AG08396 (cell line): ENCODE results near the gene NME4.
"Not testable (repeated sequence)": the region's sequence is repeated elsewhere in the genome, so short reads cannot be mapped to it uniquely, and the experiment has no call there.

Source experiments
- DNase-seq: peaks from one replicate; pipeline ENCODE4 v3.0.0; 2012; ENCODE audit warnings: low spot score, mixed read lengths

Gene NME4

DNA sequence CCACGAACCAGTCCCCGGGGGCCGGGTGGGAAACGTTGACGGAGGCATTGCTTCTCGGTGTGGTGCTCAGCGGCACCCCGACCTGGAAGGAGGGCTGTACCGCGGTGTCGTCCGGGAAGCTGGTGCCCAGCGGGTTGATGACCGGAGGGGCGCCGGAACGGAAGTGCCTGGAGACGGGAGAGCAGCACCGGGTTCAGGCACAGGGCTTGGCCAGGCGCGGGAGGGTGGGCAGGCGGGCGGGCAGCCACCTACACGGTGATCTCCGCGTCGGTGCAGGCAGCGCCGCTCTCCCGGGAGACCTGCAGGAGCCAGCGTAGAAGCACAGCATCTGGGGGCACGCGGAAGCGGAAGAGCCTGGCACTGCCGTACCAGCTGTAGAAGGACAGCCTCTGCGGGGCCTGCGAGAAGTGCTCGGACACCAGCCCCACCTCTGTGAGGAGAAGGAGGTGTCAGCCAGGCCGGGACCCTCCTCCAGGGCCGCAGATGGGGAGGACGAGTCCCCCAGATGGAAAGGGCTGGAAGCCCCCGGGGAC, 19.5 kb upstream of the NME4 start:
- DNase-seq = no peak

DNA sequence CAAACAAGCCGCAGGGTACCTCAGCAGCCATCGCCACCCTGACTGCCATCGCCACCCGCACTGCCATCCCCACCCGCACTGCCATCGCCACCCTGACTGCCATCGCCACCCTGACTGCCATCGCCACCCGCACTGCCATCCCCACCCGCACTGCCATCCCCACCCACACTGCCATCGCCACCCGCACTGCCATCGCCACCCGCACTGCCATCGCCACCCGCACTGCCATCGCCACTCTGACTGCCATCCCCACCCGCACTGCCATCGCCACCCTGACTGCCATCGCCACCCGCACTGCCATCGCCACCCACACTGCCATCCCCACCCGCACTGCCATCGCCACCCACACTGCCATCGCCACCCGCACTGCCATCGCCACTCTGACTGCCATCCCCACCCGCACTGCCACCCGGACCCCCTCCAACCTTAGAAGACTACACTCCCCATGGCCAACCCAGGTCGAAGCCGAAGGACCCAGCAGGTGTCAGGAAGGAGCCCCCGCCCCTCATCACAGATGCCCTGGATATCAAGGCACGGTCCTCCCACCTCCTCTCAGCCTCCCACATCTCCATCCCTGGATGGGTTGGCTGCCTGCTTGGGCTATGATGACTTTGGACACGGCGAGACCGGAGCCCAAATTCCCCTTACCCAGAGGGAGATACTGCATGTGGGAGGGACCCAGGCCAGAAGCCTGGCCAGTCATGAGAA, 18.7 kb upstream of the NME4 start:
- not testable (repeated sequence) for DNase-seq

DNA sequence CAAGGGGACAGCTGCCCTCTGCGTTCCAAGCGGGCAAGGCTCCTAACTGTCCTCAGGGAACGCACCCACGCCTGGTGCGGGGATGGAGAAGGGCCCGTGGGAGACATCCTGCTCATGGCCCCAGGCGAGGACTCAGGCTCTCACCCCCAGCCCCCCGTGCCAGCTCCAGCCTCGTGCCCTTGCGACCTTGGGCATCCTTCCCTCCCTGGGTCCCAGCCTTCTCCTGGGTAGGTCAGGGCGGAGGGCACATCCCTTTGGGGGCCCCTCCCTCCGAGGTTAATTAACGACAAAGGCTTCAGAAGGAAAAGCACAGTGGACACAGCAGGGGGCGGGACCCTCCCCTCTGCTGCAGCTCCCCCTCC, 18.2 kb upstream of the NME4 start:
- DNase-seq = no peak

DNA sequence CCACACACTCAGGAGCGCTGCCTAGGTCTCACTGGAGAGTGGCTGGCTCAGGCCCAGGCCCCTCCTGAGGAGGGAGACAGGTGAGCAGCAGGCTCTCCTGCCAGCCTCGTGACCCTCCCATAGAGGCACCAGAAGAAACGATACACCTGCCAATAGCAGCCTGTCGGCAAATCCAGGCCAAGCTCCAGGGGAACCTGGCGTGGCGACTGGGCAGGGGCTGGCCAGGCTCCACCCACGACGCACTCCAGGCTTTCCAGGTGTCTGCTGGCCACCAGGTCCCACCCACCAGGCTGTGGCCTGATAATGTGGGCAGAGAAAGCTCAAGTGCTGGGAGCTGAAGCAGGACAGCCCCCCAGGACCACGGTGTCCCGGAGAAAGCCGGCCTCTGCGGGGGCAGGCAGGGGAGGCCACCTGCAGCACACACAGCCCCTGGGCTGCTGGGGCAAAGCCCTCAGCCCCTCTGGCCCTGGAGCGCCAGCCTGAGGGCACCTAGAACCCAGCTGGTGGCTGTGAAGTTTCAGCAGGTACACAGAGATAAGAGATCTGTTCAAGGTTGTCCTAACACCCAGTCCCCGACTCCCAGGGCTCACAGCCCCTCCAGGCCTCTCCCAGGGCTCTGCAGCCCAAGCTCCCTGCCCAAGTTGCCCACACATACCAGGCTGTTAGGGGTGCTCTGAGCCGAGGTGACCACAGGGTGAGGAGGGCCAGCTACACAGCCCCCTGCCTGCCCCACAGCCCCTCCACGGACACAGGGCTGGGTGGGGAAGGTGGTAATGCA, 17.6 kb upstream of the NME4 start:
- no peak for DNase-seq

DNA sequence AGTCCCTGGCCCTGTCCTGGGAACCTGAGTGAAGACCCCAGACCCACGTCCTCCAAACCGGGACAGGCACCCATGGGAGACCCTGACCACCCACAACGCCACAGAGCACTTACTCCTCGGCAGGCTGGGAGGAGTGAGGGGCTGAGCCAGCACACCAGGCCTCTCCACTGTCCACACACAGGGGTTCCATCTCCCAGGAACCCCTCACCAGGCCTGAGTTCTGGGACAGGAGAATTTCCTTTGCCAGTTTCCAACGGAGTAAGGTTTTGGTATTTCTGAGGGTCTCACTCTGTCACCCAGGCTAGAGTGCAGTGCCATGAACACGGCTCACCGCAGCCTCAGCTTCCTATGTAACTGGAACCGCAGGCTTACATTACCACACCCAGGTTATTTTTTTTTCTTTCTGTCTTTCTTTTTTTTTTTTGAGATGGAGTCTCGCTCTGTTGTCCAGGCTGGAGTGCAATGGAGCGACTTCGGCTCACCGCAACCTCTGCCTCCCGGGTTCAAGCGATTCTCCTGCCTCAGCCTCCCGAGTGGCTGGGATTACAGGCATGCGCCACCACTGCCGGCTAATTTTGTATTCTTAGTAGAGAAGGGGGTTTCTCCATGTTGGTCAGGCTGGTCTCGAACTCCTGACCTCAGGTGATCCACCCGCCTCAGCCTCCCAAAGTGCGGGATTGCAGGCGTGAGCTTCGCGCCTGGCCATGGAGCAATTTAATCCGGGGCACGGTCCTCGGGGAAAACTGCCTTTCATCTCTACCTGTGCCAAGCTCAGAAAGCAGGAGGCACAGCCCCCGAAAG, 16.8 kb upstream of the NME4 start:
- DNase-seq = no peak

DNA sequence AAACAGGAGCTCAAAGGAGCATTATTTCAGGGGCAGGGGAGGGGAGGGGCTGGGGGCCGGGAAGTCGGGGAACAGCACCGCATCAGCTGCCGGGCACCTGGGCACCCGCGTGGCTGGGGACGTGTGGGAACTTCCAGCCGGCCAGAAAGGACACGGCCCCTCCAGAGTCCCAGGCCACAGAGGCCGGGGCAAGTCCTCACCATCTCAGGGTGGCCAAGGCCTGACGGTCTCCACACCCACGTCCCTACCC, 16.3 kb upstream of the NME4 start:
- peak; percentile 53 for DNase-seq

DNA sequence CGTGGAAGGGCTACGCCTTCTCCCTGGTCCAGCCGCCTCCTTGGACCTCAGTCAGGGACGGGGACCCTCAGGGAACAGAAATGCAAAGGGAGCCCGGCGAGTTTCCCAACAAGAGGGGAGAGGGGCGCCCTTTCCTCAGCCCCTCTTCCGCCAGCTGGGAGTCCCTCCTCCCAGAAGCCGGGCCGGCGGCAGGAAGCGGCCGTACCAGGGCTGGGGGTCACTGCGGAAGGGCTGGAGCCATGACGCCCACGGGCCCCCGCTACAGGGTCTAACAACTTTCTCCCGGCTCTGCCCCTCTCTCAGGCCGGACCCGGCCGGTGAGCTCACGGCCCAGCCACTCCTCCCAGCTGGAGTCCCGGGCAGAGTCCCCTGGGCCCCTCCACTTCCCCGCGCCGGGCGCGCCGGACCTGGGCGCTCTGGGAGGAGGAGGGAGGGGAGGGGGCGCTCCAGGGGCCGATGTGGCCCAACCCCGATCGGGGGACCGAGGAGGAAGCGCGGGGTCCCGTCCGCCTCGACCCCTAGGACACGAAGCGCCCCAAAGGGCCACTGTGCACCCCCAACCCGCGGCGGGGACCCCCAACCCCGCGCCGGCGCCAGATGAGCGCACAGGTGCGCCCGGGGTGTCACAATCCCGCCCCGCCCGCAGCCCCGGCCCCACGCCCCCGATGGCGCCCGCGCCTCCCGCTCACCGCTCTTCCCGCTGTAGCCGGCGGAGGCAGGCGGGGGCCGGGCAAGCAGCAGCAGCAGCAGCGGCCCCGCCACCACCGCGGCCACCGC, 15.8 kb upstream of the NME4 start:
- peak; percentile 57 for DNase-seq

DNA sequence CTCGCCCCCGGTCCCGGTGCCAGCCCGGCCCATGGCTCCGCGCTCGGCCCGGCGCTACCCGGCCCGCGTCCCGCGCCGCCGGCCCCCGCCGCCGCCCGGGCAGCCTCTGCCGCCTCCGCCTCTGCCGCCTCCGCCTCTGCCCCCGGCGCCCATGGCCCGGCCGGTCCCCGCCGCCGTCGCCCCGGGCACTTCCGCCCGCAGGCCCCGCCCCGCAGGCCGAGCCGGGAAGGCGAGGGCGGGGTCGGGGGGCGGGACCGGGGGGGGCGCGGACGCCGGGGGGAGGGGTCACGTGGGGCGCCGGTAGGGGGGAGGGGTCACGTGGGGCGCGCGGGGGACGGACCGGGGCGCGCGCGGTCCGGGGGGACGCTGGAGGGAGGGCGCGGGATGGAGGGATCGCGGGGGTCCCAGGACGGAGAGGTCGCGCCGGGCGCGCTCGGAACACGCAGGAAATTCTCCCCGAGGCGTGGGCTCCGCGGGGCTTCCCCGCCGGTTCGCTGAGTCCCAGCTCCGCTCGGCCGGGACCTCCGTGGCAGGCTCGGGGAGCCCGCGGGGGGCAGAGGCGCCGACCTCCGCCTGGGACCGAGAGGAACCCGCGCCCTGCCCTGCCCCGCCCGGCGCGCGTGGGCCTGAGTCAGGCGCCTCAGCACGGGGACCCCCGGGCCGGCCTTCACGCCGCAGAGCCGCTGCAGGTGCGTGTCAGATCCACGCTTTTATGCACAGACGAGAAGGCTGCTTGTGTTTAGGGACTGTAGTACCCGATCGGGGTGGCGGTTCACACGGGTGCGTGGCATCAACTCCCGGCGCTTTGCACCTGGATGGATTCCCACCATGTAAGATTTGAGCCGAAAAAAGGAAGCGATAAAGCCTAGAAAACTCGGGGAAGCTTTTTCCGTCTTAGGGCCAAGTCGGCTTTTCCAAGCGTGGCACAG, 14.9 kb upstream of the NME4 start, which contains the start of gene PGAP6:
TSS of gene PGAP6 (minus strand) at position 190 of the 929 bp plus-strand sequence. CDS start at position 33, 157 bp downstream.
- DNase-seq = peak; percentile 95

DNA sequence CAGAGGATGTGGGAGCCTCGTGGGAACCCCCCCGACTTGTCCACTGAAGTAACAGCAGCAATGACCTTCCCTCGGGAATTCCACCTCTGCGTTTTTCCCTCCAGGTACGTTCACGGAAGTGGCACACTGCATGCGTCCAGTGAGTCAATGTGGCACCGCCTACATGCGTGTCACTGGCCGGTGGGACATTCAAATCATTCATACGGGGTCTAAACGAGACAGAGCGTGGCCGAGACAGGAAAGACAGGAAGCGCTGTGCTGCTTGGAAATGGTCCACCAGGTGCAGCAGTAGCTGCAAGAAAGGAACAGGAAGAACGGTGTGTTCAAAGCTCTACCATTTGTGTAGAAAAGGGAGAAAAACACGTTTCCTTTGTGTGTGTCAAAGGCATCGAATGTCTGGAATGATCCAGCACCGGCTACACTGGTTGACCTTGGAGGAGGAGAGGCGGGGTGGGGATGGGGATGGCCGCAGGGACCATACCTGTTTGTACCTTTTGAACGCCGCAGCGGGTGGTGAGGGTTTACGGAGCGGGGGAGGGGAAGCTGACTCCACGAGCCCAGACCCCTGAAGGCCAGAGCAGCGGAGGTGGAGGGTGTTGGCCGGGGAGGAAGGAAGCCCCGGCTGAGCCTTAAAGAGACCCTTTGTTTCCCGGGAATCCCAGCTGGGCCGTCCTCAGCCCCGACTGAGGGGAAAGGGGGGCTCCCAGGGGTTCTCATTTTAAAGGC, 13.5 kb upstream of the NME4 start:
- no peak for DNase-seq

DNA sequence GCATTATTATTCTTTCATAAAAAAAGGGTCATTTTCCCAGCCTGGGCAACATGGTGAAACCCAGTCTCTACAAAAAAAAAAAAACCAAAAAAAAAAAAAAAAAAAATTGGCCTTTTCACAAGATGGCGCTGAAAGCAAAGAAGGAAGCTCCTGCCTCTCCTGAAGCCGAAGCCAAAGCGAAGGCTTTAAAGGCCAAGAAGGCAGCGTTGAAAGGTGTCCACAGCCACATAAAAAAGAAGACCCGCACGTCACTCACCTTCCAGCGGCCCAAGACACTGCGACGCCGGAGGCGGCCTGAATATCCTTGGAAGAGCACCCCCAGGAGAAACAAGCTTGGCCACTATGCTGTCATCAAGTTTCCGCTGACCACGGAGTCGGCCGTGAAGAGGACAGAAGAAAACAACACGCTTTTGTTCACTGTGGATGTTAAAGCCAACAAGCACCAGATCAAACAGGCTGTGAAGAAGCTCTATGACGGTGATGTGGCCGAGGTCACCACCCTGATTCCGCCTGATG, 10.3 kb upstream of the NME4 start:
- DNase-seq = no peak

DNA sequence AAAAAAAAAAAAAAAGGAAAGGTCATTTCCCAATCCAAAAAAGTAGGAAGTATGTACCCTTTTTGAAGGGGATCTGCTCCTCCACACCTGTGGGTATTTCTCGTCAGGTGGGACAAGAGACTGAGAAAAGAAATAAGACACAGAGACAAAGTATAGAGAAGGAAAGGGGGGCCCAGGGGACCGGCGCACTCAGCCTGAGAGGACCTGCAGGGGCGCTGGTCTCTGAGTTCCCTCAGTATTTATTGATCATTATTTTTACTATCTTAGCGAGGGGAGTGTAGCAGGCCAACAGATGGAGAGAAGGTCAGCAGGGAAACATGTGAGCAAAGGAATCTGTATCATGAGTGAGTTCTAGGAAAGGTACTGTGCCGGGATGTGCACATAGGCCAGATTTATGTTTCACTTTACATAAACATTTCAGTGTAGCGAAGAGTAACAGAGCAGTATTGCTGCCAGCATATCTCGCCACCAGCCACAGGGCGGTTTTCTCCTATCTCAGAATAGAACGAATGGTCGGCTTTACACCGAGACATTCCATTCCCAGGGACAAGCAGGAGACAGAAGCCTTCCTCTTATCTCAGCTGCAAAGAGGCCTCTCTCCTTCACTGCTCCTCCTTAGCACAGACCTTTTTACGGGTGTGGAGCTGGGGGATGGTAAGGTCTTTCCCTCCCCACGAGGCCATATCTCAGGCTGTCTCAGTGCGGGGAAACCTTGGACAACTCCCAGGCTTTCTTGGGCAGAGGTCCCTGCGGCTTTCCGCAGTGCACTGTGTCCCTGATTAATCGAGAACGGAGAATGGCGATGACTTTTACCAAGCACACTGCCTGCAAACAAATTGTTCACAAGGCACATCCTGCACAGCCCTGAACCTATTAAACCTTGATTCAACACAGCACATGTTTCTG, 9.0 kb upstream of the NME4 start:
- not testable (repeated sequence) for DNase-seq

DNA sequence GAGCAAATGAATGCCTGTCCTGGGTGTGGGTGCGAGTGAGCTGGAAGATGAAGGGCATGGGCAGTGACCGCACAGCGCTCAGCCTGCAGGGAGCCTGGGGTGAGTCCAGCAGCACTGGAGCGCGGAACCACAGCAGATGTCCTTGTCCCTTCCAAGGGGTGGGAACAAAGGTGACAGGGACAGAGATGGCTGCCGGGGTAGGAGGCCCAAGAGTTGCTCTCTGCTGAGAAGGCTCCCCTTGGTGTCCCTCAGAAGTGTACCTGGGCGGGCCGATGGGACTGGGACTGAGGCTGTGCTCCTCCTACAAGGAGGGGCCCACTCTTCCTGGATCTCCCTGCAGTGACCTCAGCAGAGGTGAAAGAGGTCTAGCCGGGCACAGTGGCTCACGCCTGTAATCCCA, 7.6 kb upstream of the NME4 start:
- DNase-seq = no peak

DNA sequence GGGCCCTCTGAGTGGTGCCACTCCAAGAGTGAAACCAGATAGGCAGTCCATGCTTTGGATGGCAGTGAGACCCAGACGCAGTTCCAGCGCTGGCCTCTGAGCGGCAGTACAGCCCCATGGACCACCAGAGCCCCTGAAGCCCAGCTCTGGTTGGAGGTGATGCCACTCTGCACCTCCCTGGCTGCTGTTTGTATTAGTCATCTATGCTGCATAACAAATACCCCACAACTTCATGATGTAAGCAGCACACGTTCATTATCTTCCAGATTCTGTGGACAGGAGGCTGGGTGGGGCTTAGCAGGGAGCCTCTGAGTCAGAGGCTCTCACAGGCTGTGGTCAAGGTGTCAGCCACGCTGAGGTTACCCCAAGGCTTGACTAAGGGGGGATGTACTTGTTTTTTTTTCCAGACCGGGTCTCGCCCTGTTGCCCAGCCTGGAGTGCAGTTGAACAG, 5.1 kb upstream of the NME4 start:
- peak; percentile 88 for DNase-seq

DNA sequence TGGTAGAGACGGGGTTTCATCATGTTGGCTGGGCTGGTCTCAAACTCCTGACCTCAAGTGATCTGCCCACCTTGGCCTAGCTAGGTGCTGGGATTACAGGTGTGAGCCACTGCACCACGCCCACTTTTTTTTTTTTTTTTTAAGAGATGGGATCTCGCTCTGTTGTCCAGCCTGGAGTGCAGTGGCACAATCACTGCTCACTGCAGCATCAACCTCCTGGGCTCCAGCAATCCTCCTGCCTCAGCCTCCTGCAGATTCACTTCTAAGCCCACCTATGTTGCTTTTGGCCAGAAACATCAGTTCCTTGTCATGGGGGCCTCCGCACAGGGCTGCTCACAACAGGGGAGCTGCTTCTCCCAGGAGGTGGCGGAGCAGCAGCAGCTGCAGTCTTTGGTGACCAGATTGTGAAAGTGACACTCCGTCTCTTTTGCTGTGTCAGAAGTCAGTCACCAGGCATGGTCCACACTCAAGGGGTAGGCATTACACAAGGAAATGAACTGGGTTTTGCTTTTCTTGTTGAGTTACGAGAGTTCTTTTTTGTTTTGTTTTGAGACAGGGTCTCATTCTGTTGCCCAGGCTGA, 4.5 kb upstream of the NME4 start:
- DNase-seq = no peak

DNA sequence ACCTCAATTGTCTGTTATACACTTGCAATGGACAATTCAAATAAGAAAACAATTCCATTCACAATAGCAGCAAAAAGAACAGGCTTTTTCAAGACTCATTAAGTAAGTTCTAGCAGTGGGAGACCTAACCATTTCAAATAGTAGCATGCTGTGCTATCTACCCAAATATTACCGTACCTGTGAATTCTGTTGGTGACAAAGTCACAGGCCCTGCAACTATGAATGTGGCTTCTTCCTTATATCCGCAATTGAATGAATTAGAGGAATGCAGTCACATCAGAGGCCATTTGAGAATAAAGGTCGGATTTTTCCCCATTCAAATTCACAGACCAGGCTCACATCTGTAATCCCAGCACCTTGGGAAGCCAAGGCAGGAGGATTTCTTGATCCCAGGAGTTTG, 800 bp upstream of the NME4 start:
- DNase-seq = no peak

DNA sequence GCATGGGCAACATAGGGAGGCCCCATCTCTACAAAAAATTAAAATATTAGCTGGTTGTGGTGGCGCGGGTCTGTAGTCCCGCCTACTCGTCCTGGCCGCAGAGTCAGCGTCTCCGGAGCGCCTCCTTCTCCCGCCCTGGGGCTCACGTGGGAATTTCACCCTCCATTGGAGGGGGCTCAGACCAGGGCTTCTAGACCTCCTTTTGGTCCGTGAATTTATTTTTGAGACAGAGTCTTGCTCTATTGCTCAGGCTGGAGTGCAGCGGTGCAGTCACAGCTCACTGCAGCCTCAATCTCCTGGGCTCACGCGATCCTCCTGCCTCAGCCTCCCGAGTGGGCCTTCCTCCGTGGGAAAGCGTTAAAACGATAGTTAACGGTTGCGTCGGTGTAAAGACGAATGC, 394 bp upstream of the NME4 start:
- peak; percentile 69 for DNase-seq

DNA sequence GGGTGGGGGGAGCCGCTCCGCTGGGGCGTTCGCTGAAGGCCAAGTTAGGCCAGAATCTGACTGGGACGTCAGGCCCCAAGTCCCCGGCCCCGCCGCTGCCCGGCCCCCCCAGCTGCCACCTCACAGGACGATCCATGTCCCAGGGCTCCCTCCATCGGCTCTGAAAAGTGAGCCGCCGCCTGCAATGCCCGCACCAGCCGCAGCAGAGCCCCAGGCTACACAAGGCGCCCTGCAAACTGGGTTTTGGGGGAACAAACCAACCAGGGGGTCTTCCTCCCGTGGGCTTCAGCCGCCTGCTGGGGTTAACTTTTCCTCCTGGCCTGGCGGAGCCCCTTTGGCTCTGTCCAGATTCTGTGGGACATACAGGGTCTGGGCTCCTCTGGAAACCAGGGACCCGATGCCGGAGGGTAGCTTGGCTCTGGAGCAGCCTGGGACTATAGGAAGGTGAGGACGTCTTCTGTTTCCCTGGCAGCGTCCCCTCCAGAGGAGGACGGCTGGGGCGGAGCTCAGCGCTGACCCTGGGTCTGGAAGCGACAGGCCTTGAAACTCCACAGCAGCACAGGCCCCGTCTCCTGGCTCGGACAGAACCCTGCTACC, 835 bp downstream of the NME4 start:
- DNase-seq = peak; percentile 80
